Measurements from ENCODE around the gene TBX4. TPM values are rescaled to one million over a fixed set of nuclear protein-coding genes. Genes with fewer than 3 reads are reported as not detected.

Gene TBX4
- total and polyA plus RNA-seq, 2 of the 13 experiments (the other 11 are each of a cell fraction or from before 2014, with no cell fraction given), result 0.11 to 1.1 TPM

- TF ChIP-seq ZNF598 (CRISPR knock-in tag; IDR thresholded peaks at IDR 0.05; ENCODE audit: borderline replicate concordance) (0 out of 2 replicates have a peak, but pooled peaks have one; percentile 15), ZNF878 (CRISPR knock-in tag; IDR thresholded peaks at IDR 0.05) (no peak), ASH2L (IDR thresholded peaks at IDR 0.05; ENCODE audit: insufficient read length, low read depth, low read length) (peak; percentile 54), CREM (IDR thresholded peaks at IDR 0.05) (peak; percentile 50; the same call in 1 of the 2 replicates), CREM (CRISPR knock-in tag; IDR thresholded peaks at IDR 0.05) (no peak), ZMAT5 (CRISPR knock-in tag; IDR thresholded peaks at IDR 0.05; ENCODE audit: borderline replicate concordance, low read depth) (no peak), DPF2 (CRISPR knock-in tag; IDR thresholded peaks at IDR 0.05; ENCODE audit: borderline replicate concordance, low read depth) (peak; percentile 82), TAF15 (IDR thresholded peaks at IDR 0.05; ENCODE audit: low read depth, low read length, poor library complexity, severe bottlenecking) (no peak), RFX5 (IDR thresholded peaks at IDR 0.05; ENCODE audit: low read depth, low read length) (peak; percentile 44; the same call in 1 of the 2 replicates), ELK4 (CRISPR knock-in tag; IDR thresholded peaks at IDR 0.05; ENCODE audit: borderline replicate concordance) (no peak), TBX3 (IDR thresholded peaks at IDR 0.05; ENCODE audit: borderline replicate concordance) (no peak), ZNF484 (CRISPR knock-in tag; IDR thresholded peaks at IDR 0.05; ENCODE audit: borderline replicate concordance, low read depth) (no peak), ZNF703 (CRISPR knock-in tag; IDR thresholded peaks at IDR 0.05; ENCODE audit: borderline replicate concordance) (no peak), SOX13 (IDR thresholded peaks at IDR 0.05) (no peak), SOX13 (CRISPR knock-in tag; conservative IDR thresholded peaks at IDR 0.05 in 1 of 2, IDR thresholded peaks at IDR 0.05 in 1 of 2) (peak in 1 of 2 experiments; percentile 71; a peak in 2 of 4 replicates), LCORL (IDR thresholded peaks at IDR 0.05) (no peak), LCORL (CRISPR knock-in tag; IDR thresholded peaks at IDR 0.05) (peak; percentile 78)
- TF ChIP-seq, protein P1, sequence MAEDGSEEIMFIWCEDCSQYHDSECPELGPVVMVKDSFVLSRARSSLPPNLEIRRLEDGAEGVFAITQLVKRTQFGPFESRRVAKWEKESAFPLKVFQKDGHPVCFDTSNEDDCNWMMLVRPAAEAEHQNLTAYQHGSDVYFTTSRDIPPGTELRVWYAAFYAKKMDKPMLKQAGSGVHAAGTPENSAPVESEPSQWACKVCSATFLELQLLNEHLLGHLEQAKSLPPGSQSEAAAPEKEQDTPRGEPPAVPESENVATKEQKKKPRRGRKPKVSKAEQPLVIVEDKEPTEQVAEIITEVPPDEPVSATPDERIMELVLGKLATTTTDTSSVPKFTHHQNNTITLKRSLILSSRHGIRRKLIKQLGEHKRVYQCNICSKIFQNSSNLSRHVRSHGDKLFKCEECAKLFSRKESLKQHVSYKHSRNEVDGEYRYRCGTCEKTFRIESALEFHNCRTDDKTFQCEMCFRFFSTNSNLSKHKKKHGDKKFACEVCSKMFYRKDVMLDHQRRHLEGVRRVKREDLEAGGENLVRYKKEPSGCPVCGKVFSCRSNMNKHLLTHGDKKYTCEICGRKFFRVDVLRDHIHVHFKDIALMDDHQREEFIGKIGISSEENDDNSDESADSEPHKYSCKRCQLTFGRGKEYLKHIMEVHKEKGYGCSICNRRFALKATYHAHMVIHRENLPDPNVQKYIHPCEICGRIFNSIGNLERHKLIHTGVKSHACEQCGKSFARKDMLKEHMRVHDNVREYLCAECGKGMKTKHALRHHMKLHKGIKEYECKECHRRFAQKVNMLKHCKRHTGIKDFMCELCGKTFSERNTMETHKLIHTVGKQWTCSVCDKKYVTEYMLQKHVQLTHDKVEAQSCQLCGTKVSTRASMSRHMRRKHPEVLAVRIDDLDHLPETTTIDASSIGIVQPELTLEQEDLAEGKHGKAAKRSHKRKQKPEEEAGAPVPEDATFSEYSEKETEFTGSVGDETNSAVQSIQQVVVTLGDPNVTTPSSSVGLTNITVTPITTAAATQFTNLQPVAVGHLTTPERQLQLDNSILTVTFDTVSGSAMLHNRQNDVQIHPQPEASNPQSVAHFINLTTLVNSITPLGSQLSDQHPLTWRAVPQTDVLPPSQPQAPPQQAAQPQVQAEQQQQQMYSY (CRISPR knock-in tag; IDR thresholded peaks at IDR 0.05), result no peak
These were observed 36.9 kb downstream of the TBX4 start (continued) for GRCh38 chr17:61488878-61489718.

Data from HepG2 (cell line).